Glomerular endothelial cell (primary cell): ENCODE measurements around the gene DOCK10. TPM values are rescaled to one million over a fixed set of nuclear protein-coding genes. Genes with fewer than 3 reads are reported as not detected.

Source experiments
- DNase-seq: peaks from one replicate; pipeline ENCODE4 v3.0.0-alpha.2; 2011; ENCODE audit warnings: low read depth, low spot score; ENCODE audit errors: extremely low read depth
- total RNA-seq: library from RNA; depleted of rRNA; stranded (reverse); fragments of >200 nt; gene quantifications from 2 replicates; pipeline ENCODE4 v1.2.3, GENCODE V29; 2015

The DOCK10 gene
- total RNA-seq, 1 donor from 2014 or later = 25.5 TPM

DNA sequence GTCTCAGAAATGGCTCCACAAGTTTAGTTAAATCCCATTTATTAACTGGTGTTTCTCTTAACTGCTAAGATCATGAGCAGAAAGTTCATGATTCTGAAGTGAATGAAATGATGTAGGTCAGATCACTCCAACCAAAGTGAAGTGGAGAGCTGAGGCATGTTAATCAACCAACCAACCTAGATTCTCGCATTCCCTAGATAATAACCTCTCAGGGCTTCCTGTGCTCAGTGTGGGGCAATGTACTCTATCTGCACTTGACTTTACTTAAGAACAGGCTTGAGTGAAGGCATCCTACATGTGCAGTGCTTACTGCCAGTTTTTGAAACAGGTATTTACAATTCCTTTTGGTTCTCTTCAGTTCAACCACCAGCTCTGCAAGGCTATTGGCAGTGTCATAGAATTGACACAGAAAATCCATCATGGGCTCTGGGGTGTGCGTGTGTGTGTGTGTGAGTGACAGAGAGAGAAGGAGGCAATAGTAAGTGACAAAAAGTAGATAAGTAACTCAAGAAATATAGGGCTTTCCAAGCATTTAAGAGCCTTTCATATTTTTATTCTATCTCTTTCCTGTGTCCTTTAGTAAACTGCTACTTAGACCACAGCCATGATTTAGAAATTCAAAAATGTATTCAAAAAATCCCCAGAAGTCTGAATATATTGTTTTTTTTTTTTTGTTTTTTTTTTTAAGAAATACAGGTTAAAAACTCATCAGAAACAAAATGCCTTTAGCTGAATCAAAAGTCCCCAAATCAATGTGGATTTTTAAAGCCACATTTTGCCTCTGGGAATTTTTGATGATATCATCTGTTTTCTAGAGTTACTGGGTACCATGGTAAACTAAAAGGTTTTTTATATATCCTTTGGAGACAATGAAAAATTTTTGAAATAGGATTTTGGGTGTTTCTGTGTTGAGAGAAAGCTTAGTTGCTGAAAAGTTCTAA lies 28.6 kb downstream of the DOCK10 start:
- DNase-seq = no peak

DNA sequence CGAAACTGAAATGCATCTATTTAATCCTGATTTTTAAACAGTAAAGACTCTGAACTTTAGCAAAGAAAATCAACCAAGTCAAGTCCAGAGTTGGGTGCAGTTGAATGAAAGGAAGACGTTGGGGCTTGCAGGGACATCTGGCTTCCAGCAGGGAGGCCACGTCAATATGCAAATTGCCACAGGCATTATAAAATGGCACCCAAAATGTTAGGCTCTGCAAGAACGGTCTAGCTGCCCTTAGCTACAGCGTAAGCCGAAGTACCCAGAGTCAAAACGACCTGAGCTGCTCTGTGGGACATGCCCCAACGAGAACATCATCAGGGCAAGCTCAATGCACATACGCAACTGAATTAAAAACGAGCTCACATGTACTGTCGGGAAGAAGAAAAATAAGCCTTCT lies 30.7 kb downstream of the DOCK10 start:
- no peak for DNase-seq

DNA sequence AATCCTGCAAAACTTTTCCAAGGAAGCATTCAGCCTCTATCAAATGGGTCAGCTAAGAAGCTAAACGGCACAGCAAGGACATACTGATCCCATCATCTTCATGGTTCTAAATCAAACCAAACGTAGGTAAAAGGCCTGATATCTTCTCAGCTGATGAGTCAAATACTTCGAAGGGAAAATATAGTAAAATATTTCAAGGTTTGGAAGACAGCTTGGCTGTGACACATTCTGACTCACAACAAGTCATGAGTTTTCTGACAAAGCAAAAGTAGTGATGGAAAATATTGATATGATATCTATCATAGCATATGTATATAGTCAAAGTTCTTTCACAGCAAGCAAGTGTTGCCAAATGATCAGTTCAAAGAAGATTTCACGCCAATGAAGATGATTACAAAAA lies 31.5 kb downstream of the DOCK10 start:
- no peak for DNase-seq

DNA sequence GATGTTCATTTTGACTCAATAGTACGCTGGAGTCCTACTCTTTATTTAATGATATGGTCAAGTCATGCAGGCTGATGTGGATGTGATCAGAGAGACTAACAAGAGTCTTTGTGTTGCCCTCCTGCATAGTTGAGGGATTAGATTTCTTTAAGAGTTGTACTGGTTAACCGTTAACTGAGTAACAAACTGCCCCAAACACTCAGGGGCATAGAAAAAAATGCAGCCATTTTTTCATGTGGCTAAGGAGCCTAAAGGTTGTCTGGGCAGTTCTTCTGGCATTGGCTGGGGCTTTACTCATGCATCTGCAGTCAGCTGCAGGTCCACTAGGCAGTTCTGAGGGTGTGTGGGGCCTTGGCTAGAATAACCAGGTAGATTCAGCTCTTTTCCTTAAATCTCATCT lies 32.5 kb downstream of the DOCK10 start:
- no peak for DNase-seq

DNA sequence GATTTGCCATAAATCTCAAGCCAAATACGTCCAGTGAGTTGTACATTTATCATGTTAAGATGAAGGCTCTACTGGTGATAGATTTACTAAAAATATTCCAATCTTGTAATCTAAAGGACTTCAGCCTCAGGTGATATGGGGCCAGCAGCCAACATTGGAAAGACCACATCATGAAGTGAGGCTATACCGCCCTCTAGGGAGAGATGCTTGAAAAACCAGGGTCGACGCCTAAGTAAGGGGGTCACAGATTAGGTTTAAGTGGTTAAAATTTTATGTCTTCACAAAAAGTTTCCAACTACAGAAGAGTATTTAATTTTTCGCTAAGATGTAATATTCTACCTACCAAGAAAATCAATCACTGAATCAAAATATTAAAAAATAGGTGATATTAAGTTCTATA lies 33.3 kb downstream of the DOCK10 start:
- DNase-seq = no peak

DNA sequence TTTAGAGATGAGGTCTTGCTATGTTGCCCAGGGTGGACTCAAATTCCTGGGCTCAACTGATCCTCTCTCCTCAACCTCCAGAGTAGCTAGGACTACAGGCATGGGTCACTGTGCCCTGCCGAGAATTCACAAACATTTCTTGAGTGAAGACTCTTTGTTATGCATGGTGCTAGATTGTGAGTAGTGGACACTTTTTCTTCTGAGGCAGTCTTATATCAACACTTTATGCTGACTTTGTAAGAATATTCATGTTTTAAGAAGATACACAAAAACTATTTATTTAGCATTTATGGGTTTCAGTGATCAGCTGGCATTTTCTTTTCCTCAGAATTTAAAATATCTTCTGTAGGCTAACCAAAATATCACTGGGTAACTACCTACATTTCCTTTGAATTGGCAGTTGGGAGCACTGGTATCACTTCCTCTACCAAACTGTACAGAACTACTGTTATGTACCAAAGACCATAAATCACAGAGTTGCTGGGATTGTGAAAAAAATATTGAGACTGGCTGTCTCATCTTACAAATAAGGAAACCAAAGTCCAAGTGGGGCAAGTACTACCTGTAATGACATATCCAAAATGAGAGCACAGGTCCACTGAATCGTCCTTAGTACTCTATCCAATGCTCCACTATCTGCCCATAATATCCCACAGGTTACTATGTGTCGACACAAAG lies 34.0 kb downstream of the DOCK10 start:
- no peak for DNase-seq

DNA sequence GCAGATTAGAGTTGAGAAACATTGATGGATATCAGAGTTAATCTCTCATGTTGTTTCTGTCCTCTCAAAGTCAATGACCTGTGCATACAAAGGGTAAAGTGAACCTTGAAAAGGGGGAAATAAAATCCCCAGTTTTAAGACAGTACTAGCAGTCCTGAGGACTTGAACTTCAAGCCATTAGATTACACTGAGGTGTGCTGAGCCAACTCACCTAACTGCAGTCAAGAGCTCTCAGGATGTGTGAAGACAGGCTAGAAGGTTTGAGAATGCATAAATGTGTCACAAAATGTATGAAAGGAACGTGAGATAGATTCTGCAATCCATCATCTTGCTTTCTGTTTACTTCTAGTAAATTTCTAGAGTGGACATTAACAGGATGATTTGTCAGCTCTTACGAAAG lies 35.5 kb downstream of the DOCK10 start:
- DNase-seq = no peak

DNA sequence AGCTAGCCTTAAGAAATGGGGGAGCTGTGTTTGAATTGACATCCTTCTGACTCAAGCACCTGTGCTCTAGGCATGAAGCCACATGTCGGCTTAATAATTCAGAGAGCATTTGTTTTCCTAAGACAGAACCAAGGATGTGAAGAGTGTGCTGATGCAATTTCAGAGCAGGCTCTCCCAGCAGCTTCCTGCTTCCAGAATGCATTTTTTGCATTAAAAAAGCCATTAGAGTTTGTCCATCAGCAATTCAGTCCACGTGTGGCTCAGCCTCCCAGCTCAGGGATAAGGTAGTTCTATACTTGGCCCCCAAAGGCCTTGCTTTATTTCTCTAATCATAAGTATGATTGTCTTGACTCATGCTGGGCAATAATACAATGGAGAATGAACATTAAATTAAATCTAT lies 37.7 kb downstream of the DOCK10 start:
- DNase-seq = no peak

DNA sequence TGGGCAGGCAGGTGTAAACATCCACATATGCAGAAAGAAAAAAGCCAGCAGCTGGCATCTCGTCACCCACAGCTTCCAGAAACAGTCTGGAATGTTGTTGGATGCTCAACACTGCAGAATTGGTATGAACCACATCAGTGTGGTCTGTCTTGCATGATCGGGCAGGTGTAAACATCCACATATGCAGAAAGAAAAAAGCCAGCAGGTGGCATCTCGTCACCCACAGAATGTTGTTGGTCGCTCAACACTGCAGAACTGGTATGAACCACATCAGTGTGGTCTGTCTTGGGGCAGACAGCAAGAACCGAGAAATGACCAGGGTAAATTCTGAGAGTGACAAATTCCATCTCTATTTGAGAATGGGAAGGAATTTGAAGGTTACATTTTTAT lies 39.6 kb downstream of the DOCK10 start:
- DNase-seq = no peak

DNA sequence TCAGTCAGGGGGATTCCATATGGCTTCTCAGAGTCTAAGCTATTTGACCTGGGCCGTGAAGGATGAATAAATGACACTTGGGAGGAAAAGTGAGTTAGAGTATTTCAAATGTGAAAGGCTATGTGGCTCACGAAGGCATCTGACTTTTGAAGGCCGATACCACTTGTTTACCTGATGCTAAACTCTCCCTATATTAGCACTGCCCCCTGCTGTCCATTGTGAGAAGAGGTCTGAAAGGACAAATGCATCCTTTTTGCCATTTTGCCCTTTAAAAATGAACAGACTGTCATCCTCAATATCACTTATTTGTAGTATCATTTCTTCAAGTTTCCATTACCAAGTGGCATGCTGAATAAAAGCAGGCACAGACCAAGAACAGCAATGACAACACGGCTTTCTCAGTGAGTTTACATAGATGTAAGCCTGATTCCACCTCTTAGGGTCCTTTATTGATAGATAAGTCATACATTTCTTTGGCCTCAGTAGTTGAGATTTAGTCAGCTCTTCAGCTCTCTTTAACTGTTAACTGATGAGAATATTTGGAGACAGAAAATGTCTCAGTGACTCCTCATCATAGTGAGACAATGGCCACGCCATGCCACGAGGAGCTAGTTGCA lies 40.1 kb downstream of the DOCK10 start:
- no peak for DNase-seq

DNA sequence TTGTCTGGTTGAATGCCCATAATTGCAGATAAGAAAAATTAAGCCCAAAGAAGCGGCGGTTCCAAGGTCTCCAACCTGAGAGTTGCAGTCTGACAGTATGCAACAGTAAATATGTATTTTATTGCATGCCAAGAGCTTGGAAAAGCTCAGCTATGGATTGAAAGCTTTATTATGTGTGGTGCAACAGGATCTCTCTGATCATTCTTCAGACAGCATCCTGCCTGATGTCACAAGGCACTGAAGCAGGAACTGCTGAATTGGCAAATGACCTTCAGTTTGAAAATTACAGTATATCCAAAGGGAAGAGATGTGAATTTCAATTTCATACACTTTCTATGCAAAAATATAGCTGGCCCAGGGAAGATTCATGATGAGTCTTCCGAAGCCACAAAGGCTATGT lies 42.5 kb downstream of the DOCK10 start:
- DNase-seq = no peak

DNA sequence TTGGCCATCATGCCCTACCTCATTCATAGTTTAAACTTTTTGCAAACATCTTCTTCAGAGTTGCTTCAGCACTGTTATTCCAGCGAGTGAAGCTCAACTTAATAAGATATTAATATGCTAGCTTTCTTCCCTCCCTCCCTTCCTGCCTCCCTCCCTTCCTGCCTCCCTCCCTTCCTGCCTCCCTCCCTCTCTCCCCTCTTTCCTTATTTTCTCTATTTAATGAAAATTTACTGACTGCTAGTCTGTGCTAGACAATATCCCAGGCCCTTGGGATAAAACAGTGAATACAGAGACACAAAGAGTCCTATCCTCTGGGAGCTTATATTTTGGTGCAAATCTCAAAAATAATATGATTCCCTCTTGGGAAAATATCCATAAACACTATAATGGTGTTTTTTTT lies 42.9 kb downstream of the DOCK10 start:
- DNase-seq = no peak

DNA sequence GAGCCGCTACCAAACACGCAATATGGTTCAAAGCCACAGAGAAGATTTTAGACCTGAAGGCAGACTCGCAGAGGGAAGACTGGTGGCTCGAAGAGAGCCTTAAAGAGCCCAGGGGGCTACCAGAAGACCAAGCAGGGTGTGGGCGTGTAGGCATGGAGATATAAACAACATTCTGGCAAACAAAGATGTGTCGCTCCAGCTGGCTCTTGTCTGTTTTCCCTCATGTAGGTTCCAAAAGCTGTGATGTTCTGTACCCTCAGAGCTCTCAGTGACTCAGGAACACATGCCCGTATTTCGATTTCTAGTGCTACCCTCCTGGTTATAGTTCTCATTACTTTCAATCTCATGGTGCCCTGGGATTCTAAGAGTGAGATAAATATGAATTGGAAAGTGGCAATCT lies 44.5 kb downstream of the DOCK10 start:
- no peak for DNase-seq

DNA sequence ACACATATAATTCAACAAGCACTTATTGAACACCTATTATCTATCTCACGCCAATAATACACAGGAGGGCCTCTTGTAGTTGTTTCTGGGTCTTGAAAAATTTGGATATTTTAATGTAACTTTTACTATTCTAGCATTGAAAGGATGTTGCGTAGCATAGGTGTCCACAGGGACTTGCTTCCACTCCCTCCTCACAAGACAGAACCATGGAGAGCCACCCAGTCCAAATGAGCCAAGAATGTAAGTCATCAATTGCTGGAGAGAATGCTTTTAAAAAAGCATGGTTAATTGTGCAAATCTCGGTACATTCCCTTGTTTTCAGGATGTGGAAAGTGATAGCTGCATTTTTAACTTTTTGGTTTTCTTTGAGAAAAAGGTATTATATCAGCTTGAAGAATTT lies 46.8 kb downstream of the DOCK10 start:
- DNase-seq = no peak

DNA sequence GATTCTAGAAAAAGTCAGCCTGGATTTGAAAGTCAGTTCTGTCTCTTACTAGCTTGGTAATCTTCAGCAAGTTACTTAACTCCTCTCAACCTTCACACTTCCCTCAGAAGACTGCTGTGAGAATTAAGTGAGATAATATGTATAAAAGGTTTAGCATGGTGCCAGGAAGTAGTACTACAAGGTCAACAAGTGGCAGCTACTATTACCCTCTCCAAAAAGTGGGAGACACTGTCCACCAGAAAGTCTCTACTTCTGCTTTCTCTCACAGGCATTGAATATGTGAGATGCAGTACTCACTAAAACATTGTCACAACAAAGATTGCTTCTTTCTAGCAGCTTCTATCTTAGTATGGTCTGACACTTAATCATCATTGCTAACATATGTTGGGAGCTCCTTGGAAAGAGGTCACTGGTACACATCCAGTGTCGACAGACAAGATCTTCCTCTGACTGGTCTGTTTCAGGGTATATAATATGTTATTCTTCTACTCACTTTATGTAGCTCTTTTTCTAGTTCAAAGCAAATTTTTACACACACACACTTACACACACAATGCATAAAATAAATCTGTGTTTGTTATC lies 47.9 kb downstream of the DOCK10 start:
- no peak for DNase-seq

DNA sequence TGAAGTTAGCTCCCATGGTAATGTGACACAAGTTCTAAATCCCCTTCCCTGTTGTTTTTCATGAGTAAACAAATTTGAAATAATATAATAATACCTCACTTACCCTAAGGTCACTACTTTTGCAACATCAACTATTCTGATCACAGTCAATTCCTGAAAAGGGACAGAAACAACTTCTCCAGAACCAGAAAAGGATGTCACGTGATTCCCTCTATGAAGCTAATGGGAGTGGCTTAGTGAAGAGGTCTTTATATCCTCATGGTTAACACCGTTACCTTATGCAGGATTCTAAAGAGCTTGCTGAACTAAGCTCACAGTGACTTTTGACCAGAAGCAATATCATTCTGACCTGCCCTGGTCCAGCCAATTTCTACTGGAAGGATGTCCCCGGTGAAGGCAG lies 51.6 kb downstream of the DOCK10 start:
- DNase-seq = no peak

DNA sequence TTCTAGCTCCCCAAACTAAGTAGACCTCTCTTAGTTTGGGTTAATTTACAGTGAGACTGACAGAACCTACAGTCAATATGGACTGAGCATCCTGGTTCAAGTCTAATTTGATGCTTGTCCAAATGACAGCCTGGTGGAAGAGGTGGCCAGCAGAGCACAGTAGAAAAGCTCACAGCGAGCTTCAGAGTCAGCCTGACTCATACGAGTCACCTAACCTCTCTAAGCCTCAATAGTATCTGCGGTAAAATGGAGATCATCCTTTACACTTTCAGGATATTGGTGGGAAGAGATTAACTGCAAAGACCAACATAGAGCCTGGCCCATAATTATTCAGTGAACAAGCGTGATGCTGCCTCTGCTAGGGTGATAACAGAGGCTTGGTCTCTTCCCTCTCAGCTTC lies 54.5 kb downstream of the DOCK10 start:
- no peak for DNase-seq

DNA sequence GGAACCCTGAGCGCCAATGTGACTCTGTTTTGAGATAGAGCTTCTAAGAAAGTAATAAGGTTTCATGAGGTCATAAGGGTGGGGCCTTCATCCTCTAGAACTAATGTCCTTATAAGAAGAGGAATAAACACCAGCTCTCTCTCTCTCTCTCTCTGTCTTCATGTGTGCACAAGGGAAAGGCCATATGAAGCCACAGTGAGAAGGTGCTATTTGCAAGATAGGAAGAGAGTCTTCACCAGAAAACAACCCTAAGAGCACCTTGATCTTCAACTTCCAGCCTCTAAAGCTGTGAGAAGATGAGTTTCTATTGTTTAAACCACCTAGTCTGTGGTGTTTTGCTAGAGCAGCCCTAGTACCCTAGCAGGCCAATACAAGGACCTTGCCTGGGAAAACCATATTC lies 55.8 kb downstream of the DOCK10 start:
- DNase-seq = no peak

DNA sequence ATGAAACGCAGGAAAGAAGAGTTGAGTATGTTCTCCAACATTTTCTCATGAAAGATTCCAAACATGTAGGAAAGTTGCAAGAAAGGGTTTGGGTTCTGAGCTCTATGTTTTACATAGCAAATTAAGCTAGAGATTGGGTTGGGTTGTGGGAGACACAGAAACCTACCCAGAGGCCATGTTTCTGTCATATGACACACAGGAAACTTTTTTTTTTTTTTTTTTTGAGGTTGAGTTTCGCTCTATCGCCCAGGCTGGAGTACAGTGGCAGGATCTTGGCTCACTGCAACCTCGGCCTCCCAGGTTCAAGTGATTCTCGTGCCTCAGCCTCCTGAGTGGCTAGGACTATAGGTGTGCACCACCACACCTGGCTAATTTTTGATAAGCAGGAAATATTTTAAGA lies 57.6 kb downstream of the DOCK10 start:
- DNase-seq = no peak

DNA sequence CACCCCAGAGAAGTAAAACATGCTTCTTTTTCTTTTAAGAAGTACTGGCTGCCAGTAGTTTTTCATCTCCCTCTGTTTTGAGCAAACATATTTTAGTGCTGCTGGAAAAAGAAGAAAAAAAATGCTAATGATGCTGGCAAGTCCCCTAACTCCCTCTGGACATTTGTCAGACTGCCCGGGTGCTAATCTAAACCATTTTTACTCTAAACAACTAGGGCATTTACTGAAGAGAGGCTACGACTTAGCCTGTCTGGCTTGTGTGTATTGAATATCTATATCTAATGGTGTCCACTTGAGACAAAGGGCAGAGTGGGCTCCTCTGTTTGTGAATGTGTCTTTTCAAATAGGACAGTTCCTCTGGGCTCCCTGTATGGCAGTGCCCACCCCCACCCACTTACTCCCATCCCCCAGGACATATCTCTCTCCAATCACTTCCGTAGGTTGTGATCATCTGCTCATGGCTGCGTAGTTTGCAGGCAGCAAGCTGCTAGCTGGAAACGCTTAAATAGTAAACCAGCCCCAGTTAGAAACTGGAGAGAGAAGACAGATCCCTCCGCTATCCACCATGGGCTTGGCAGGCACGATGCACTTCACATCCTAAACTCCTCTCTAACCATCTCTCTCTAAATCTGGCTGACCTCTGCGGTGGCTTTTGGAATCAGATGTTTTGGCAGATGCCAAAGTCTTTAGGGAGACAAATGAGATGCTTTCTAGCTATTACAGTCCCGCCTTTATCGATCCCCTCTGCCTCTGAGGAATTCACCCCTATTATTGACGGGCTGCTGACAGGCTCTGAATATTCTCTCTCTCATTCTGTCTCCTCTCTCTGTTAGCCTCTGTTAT lies 58.3 kb downstream of the DOCK10 start:
- DNase-seq = no peak
